GM19193 (cell line): Measurements from ENCODE around the gene DEPDC1B.

ENCODE experiments used
- POLR2A ChIP-seq: IDR thresholded peaks from 4 replicates; pipeline ENCODE4 v1.6.1; 2011; ENCODE audit not compliant: insufficient read depth, insufficient read length; ENCODE audit errors: extremely low read depth

The DEPDC1B gene

DNA sequence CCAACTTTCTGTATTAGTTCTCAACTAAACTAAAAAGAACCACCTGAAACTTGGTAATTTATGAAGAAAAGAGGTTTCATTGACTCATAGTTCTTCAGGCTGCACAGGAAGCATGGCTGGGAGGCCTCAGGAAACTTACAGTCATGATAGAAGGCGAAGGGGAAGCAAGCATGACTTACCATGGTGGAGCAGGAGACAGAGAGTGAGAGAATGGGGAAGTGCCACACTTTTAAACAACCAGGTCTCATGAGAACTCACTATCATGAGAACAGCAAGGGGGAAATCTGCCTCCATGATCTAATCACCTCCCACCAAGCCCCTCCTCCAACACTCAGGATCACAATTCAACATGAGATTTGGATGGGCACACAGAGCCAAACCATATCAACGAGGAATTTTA is 123.5 kb downstream of the DEPDC1B start:
- no peak for TF ChIP-seq POLR2A

DNA sequence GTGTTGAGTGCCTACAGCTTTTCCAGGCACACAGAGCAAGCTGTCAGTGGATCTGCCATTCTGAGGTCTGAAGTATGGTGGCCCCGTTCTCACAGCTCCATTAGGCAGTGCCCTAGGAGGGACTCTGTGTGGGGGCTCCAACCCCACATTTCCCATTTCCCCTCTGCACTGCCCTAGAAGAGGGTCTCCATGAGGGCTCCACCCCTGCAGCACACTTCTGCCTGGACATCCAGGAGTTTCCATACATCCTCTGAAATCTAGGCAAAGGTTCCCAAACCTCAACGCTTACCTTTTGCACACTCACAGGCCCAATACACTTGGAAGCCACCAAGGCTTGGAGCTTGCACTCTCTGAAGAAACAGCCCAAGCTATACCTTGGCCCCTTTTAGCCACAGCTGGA is 131.3 kb downstream of the DEPDC1B start:
- no peak for TF ChIP-seq POLR2A

DNA sequence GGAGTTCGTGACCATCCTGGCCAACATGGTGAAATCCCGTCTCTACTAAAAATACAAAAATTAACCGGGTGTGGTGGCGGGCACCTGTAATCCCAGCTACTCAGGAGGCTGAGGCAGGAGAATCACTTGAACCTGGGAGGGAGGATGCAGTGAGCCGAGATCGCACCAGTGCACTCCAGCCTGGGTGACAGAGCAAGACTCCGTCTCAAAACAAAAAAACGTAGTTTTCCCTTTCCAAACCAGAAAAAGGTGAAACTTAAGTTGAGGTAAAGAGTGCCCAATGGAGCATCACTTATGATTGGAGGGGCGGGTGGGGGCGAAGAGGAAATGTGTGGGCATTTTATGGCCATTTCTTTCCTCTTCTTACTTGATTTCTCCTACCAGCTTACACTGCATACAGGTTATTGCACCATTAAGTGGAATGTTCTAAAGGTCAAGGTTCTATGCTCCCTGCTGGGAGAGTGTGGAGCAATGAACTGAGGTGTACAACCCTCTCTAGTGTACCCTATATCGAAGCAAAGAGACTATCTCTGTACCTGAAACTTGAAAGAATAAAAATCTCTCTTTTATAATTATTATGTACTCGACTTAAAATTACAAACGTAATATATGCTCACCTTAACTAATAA is 136.2 kb downstream of the DEPDC1B start:
- no peak for TF ChIP-seq POLR2A

DNA sequence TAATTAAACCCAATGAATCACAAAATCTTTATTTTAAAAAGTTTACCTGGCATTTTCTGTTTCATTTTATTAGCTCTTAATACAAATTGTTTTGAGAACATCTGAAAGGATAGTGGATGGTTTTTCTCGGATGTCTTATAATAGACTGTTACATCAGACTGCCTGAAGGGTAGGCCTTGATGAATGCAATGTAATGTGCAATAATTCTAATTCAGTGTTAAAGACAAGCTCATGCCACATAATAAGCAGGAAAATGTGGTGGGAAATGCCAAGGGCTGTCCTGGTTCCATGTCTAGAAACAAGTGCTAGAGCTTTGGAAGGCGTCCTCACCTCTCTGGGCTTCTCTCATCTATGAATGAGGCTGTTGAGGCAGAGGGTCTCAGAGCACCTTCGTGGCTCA is 148.1 kb downstream of the DEPDC1B start:
- TF ChIP-seq POLR2A = no peak

DNA sequence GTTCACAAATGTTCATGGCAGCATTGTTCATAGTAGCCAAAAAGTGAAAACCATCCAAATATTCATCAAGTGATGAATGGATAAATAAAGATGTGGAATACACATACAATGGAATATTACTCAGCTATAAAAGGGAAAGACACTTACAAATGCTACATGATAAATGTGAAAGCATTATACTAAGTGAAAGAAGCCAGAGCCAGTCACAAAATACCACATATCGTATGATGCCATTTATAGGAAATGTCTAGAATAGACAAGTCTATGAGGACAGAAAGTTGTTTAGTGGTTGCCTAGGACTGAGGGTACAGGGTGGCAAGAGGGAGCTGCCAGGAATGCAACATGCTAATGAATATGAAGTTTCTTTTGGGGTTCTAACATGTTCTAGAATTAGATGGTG is 148.7 kb downstream of the DEPDC1B start:
- no peak for TF ChIP-seq POLR2A

DNA sequence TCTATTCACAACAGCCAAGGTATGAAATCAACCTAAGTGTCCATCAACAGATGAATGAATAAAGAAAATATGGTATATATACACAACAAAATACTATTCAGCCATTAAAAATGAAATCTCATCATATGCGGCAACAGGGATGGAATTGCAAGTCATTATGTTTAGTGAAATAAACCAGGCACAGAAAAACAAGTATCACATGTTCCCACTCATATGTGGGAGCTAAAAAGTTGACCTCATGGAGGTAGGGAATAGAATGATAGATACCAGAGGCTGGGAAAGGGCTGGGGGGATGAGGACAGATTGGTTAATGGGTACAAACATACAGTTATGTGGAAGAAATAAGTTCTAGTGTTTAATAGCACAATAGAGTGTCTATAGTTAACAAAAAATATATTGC is 149.7 kb downstream of the DEPDC1B start:
- TF ChIP-seq POLR2A = no peak

DNA sequence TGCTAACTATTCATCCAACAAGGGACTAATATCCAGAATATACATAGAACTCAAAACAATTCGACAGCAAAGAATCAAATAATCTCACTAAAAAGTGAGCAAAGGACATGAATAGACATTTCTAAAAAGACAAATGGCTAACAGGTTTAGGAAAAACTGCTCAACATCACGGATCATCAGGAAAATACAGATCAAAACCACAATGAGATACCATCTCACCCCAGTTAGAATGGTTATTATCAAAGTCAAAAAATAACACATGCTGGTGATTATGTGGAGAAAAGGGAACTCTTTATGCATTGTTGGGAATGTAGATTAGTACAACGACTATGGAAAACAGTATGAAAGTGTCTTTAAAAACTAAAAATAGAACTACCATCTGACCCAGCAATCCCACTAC is 150.1 kb downstream of the DEPDC1B start:
- no peak for TF ChIP-seq POLR2A
